SK-N-SH (cell line): ENCODE data around the gene BTBD6. TPM values are rescaled to one million over a fixed set of nuclear protein-coding genes. Genes with fewer than 3 reads are reported as not detected.

Source experiments
- CTCF ChIA-PET: fragments of 300-600, 350-600 bp; formaldehyde crosslinking; extraction: SDS; loops from one replicate; lab custom pipeline; 2021; lab: Yijun Ruan, JAX
- POLR2A ChIA-PET: fragments of 350-600 bp; sonication (Branson Sonifier 250); formaldehyde crosslinking; extraction: SDS; loops from one replicate; lab custom pipeline; 2020; ENCODE audit warnings: antibody characterized with exemption, inconsistent platforms; lab: Yijun Ruan, JAX
- DNase-seq: peaks from one replicate; pipeline ENCODE4 v3.0.0; 2012
- H2AFZ ChIP-seq: fragments of 200-600 bp; sonication (generic); 2 replicates; pipeline ENCODE4 v1.8.1; 2016; ENCODE audit warnings: antibody characterized with exemption, mild to moderate bottlenecking, low read depth
- H3F3A ChIP-seq: fragments of 200-600 bp; sonication (generic); replicated peaks from 2 replicates; pipeline ENCODE3; 2016; ENCODE audit warnings: antibody characterized with exemption, mild to moderate bottlenecking; ENCODE audit not compliant: insufficient read depth
- H3K27ac ChIP-seq, 2 experiments: fragments of 200-500 bp in 1 of 2; fragments of 200-600 bp in 1 of 2; sonication (Bioruptor generic) in 1 of 2; sonication (generic), shearing (Covaris generic) in 1 of 2; 2 replicates each; pipeline versions ENCODE4 v1.5.1 to v1.6.1; 2014 to 2016; ENCODE audit warnings: low read depth in 2 of 2, inconsistent platforms in 1 of 2, low read length in 1 of 2, mild to moderate bottlenecking in 1 of 2, mixed read lengths in 1 of 2
- H3K27me3 ChIP-seq: fragments of 200-600 bp; sonication (generic), shearing (Covaris generic); 2 replicates; pipeline ENCODE4 v1.6.1; 2016; ENCODE audit warnings: mixed run types; ENCODE audit not compliant: insufficient read depth
- H3K36me3 ChIP-seq, 2 experiments: fragments of 200-500 bp in 1 of 2; fragments of 200-600 bp in 1 of 2; sonication (Bioruptor generic) in 1 of 2; sonication (generic) in 1 of 2; replicated peaks in 1 of 2; 2 replicates each; pipeline versions ENCODE3 to v1.5.1; 2014 to 2016; ENCODE audit warnings: low read length in 1 of 2, mild to moderate bottlenecking in 1 of 2; ENCODE audit not compliant: insufficient read depth in 2 of 2, control insufficient read depth in 1 of 2
- H3K4me1 ChIP-seq, 2 experiments: fragments of 200-500 bp in 1 of 2; fragments of 200-600 bp in 1 of 2; sonication (Bioruptor generic) in 1 of 2; sonication (generic), shearing (Covaris generic) in 1 of 2; 2 replicates each; pipeline versions ENCODE4 v1.5.1 to v1.6.1; 2014 to 2016; ENCODE audit warnings: low read depth in 1 of 2, low read length in 1 of 2, mixed run types in 1 of 2; ENCODE audit not compliant: insufficient read depth in 2 of 2, control insufficient read depth in 1 of 2
- H3K4me2 ChIP-seq: fragments of 200-600 bp; sonication (generic), shearing (Covaris generic); 2 replicates; pipeline ENCODE4 v1.6.1; 2017; ENCODE audit warnings: mixed run types
- H3K4me3 ChIP-seq, 2 experiments: fragments of 200-500 bp in 1 of 2; fragments of 200-600 bp in 1 of 2; sonication (Bioruptor generic) in 1 of 2; sonication (generic), shearing (Covaris generic) in 1 of 2; 2 replicates each; pipeline versions ENCODE4 v1.5.1 to v1.8.1; 2014 to 2016; ENCODE audit warnings: low read depth in 2 of 2, inconsistent platforms in 1 of 2, low read length in 1 of 2, mild to moderate bottlenecking in 1 of 2, mixed read lengths in 1 of 2, moderate library complexity in 1 of 2
- H3K79me2 ChIP-seq: fragments of 200-600 bp; sonication (generic); 2 replicates; pipeline ENCODE4 v1.8.1; 2017; ENCODE audit warnings: mild to moderate bottlenecking; ENCODE audit not compliant: insufficient read depth
- H3K9ac ChIP-seq: fragments of 200-600 bp; sonication (generic); 2 replicates; pipeline ENCODE4 v1.6.1; 2017; ENCODE audit warnings: mixed run types
- H3K9me2 ChIP-seq: fragments of 200-600 bp; sonication (generic); 2 replicates; pipeline ENCODE4 v1.6.1; 2017; ENCODE audit warnings: mixed run types
- H3K9me3 ChIP-seq: fragments of 200-600 bp; sonication (generic); 2 replicates; pipeline ENCODE4 v1.6.1; 2017; ENCODE audit warnings: mixed run types, mild to moderate bottlenecking, moderate library complexity
- H4K20me1 ChIP-seq: fragments of 200-600 bp; sonication (generic); 2 replicates; pipeline ENCODE4 v1.6.1; 2017; ENCODE audit warnings: mild to moderate bottlenecking, mixed run types; ENCODE audit not compliant: insufficient read depth
- ELF1 ChIP-seq: IDR thresholded peaks from 2 replicates; pipeline ENCODE4 v1.4.0; 2012
- EP300 ChIP-seq, 2 experiments: IDR thresholded peaks; 2 replicates each; pipeline versions ENCODE4 v1.4.0 to v1.6.1; 2012; ENCODE audit warnings: borderline replicate concordance in 1 of 2, low read depth in 1 of 2, low read length in 1 of 2
- EZH2phosphoT487 ChIP-seq: fragments of 200-600 bp; sonication (generic); IDR thresholded peaks from 2 replicates; pipeline ENCODE4 v1.6.1; 2017; ENCODE audit warnings: low read depth, mixed run types, mild to moderate bottlenecking, antibody characterized with exemption, moderate library complexity, borderline replicate concordance
- MEF2A ChIP-seq: IDR thresholded peaks from 2 replicates; pipeline ENCODE4 v1.4.0; 2012; ENCODE audit warnings: low read depth, borderline replicate concordance
- MXI1 ChIP-seq: IDR thresholded peaks from 2 replicates; pipeline ENCODE4 v1.6.1; 2012; ENCODE audit warnings: mild to moderate bottlenecking, low read depth, low read length, improper control_type of control experiment
- PBX3 ChIP-seq: IDR thresholded peaks from 2 replicates; pipeline ENCODE4; 2012
- POLR2AphosphoS5 ChIP-seq: IDR thresholded peaks from 2 replicates; pipeline ENCODE4 v1.6.1; 2012; ENCODE audit warnings: low read depth, low read length
- RAD21 ChIP-seq: IDR thresholded peaks from 2 replicates; pipeline ENCODE4 v1.6.1; 2012; ENCODE audit warnings: mild to moderate bottlenecking, low read length
- SMC3 ChIP-seq: IDR thresholded peaks from 2 replicates; pipeline ENCODE4 v1.6.1; 2012; ENCODE audit warnings: low read depth, low read length, improper control_type of control experiment
- TAF1 ChIP-seq: IDR thresholded peaks from 2 replicates; pipeline ENCODE4 v1.6.1; 2012; ENCODE audit warnings: low read depth, mild to moderate bottlenecking, low read length, moderate library complexity, borderline replicate concordance
- TEAD4 ChIP-seq: IDR thresholded peaks from 2 replicates; pipeline ENCODE4 v1.4.0; 2012; ENCODE audit warnings: mild to moderate bottlenecking, borderline replicate concordance; ENCODE audit not compliant: insufficient read depth
- YY1 ChIP-seq: IDR thresholded peaks from 2 replicates; pipeline ENCODE4 v1.4.0; 2012; ENCODE audit warnings: low read depth, mild to moderate bottlenecking
- ZBTB33 ChIP-seq: IDR thresholded peaks from 2 replicates; pipeline ENCODE4 v1.4.0; 2012; ENCODE audit warnings: low read depth, borderline replicate concordance
- WGBS: methylation state at CpG from one replicate; pipeline ENCODE4 v1.1.6; 2017; ENCODE audit warnings: low lambda C conversion rate; 5-methylcytosine and 5-hydroxymethylcytosine counted together
- polyA plus RNA-seq, 3 experiments: library from polyadenylated mRNA; depleted of rRNA; stranded (reverse); fragments of >200 nt; gene quantifications; 2 replicates each; pipeline ENCODE4 v1.2.3, GENCODE V29; 2012
- TF ChIP-seq, protein P1 (sequence below): fragments of 150-350 bp; IDR thresholded peaks from 2 replicates; pipeline ENCODE4 v1.6.1; 2016; ENCODE audit warnings: mild to moderate bottlenecking, low read depth, low read length
- TF ChIP-seq, protein P2 (sequence below): IDR thresholded peaks from 2 replicates; pipeline ENCODE4 v1.4.0; 2012; ENCODE audit warnings: low read depth
- TF ChIP-seq, protein P3 (sequence below): IDR thresholded peaks from 2 replicates; pipeline ENCODE4 v1.4.0; 2012; ENCODE audit warnings: low read depth, borderline replicate concordance

The BTBD6 gene
- polyA plus RNA-seq, 1 of the 3 experiments (the other 2 are of a cell fraction) = 20.9 TPM

DNA sequence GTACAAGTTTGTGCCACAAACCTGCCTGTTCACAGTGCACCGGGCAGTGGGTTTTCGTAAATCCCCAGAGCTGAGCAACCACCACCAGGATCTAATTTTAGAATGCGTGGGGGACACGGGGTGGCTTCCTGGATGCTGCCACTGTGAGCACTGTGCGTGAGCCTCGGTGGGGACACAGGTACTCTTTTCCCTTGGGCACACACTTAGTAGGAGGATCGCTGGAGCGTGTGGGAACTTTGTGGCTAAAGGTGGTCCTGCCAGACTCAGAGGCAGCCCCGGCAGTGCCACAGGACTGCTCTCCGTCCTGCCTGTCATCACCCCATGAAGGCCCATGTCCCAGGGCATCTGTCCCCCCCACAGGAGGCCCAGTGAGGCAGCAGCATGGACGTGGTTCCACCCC is 21.1 kb downstream of the BTBD6 start:
- H3K79me2 ChIP-seq = peaks cover 10% of the 10 kb centered on the region; the same call in 1 of the 2 replicates

DNA sequence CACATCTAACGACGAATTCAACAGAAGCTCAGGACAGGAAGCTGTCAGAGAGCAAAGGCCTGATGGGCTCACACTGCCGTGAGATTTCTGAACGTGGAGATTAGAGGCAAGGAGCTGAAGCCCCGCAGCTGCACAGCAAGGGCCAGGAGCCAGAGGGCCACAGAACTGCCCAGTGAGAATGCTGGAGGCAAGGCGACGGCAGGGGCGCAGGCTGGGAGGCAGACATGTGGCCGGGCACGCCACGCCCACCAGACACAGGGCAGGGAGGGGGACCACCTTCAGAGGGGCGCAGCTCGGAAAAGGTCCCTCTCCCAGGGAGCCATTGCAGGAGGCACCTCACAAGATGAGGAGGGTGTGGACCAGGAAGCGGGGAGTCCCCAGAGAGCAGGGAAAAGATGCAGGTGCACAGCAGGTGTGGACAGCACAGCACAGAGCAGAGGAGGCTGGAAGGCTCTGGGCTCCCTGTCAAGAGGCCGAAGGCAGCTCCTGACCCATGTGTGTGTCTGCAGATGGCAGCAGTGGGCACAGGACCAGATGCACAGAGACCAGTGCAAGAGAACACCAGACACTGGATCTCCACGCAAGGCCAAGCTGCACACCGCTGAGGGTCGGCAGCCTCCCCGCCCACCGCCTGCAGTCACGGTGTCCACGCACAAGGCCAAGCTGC is 23.0 kb downstream of the BTBD6 start:
- H3K4me2 ChIP-seq = no peak overlapping the region
- CTCF ChIA-PET = interaction anchor here (0.6 to 2.5 kb wide), 12 partner anchors 10 to 80 kb away, joined by 3 to 15 read pairs (median 6); partner anchors contain the start of genes BTBD6 and PACS2
- no peak overlapping the region for H3K9ac ChIP-seq
- peaks cover 0 to 23% of the 10 kb centered on the region in 2 experiments; a peak in 1 of 4 replicates for H3K4me1 ChIP-seq
- H3K27me3 ChIP-seq = no peaks in the 10 kb centered on the region
- TF ChIP-seq ZBTB33 (no peak), MXI1 (0 out of 2 replicates have a peak, but pooled peaks have one; percentile 25), SMC3 (peak; percentile 49; the same call in 1 of the 2 replicates), YY1 (no peak), RAD21 (peak; percentile 50), TEAD4 (no peak), POLR2AphosphoS5 (no peak), MEF2A (no peak)
- TF ChIP-seq, protein P1, sequence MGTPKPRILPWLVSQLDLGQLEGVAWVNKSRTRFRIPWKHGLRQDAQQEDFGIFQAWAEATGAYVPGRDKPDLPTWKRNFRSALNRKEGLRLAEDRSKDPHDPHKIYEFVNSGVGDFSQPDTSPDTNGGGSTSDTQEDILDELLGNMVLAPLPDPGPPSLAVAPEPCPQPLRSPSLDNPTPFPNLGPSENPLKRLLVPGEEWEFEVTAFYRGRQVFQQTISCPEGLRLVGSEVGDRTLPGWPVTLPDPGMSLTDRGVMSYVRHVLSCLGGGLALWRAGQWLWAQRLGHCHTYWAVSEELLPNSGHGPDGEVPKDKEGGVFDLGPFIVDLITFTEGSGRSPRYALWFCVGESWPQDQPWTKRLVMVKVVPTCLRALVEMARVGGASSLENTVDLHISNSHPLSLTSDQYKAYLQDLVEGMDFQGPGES = no peak
- no peak overlapping the region for H3K4me3 ChIP-seq
- POLR2A ChIA-PET = no interaction called here
- peaks cover 0 to 3% of the 10 kb centered on the region in 2 experiments for H3K36me3 ChIP-seq
- H2AFZ ChIP-seq = no peak overlapping the region
- H4K20me1 ChIP-seq = peaks cover 17% of the 10 kb centered on the region; the same call in 1 of the 2 replicates
- H3K9me3 ChIP-seq = no peaks in the 10 kb centered on the region
- no peaks in the 10 kb centered on the region for H3K9me2 ChIP-seq
- WGBS = 90% methylated on average over 12 of the region's 22 CpGs
- H3F3A ChIP-seq = no peaks in the 10 kb centered on the region
- DNase-seq = peak; percentile 68
- peaks cover 10% of the 10 kb centered on the region; the same call in 1 of the 2 replicates for H3K79me2 ChIP-seq
- no peak overlapping the region; a peak in 1 of 4 replicates for H3K27ac ChIP-seq

More for the DNA sequence above, 21.1 kb downstream of the BTBD6 start:
- H3K4me2 ChIP-seq = no peak overlapping the region
- H3K36me3 ChIP-seq = peaks cover 2 to 3% of the 10 kb centered on the region in 2 experiments
- H2AFZ ChIP-seq = no peak overlapping the region
- H3K9me3 ChIP-seq = no peaks in the 10 kb centered on the region
- H3K4me1 ChIP-seq = peaks cover 0 to 11% of the 10 kb centered on the region in 2 experiments; a peak in 1 of 4 replicates
- H3K9ac ChIP-seq = no peak overlapping the region
- H3K4me3 ChIP-seq = no peak overlapping the region
- TF ChIP-seq, protein P2, sequence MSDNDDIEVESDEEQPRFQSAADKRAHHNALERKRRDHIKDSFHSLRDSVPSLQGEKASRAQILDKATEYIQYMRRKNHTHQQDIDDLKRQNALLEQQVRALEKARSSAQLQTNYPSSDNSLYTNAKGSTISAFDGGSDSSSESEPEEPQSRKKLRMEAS = no peak
- TF ChIP-seq PBX3 (no peak), EP300 (IDR thresholded peaks at IDR 0.05; ENCODE audit: borderline replicate concordance in 1 of 2, low read depth in 1 of 2, low read length in 1 of 2) (no peak), EZH2phosphoT487 (no peak), MXI1 (no peak), TAF1 (no peak), TEAD4 (no peak), ELF1 (no peak)
- TF ChIP-seq, protein P3, sequence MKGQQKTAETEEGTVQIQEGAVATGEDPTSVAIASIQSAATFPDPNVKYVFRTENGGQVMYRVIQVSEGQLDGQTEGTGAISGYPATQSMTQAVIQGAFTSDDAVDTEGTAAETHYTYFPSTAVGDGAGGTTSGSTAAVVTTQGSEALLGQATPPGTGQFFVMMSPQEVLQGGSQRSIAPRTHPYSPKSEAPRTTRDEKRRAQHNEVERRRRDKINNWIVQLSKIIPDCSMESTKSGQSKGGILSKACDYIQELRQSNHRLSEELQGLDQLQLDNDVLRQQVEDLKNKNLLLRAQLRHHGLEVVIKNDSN = no peak
- TF ChIP-seq, all 33 proteins: peak for 0
- WGBS = 94% methylated on average over 7 of the region's 11 CpGs
- ChIA-PET CTCF (interaction anchor here (0.7 to 1.6 kb wide), 6 partner anchors 9 to 102 kb away, joined by 3 to 4 read pairs (median 4); no protein-coding TSS in a partner anchor), POLR2A (no interaction called here)
- Histone ChIP-seq H3F3A (no peaks in the 10 kb centered on the region), H4K20me1 (0 out of 2 replicates have a peak, but pooled peaks cover 4% of the 10 kb centered on the region), H3K27me3 (no peaks in the 10 kb centered on the region), H3K27ac (no peak overlapping the region), H3K9me2 (no peaks in the 10 kb centered on the region)
- DNase-seq = no peak
